GM21723 (cell line): ENCODE measurements around the gene SPATA21.

Source experiments
- ATAC-seq: cut with Tn5 transposase; IDR thresholded peaks from one replicate; pipeline ENCODE4 v1.9.1; 2021; ENCODE audit warnings: mild to moderate bottlenecking, moderate library complexity; ENCODE audit not compliant: unreplicated experiment

SPATA21 gene

DNA sequence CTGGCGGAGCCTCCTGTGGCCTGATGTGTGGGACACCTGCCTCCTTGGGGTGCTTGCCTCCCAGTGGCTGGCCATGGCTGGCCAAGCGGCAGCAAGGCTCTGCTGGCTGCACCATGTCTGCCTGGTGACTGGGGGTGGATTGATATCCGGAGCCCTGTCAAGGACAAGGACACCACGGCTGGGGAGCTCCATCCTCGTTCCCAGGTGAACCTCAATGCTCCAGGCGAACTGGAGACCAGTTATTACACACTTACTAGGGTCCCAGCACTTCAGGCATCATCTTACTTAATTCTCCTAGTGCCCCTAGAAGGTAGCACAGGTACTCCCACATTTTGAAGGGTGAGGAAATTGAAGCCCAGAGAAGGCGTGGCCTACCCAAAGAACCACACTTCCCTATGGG is 15.2 kb downstream of the SPATA21 start:
- no peak for ATAC-seq

DNA sequence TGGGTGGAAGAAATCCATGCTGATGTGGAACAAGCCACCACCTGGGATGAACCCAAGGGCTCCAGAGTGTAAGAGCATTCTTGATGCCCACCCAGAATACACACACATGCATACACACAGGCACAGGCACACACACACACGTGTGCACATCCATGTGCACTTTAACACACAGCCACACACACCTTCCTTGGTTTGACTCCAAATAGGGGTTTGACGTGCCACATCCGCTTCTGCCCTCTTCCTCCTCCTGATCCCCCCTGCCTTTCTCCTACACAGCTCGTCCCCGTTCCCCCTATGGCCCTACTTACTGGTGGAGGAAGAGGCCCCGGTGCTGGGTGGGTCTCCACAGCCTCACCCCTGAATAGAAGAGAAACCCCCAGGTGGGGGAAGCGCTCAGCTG is 16.0 kb downstream of the SPATA21 start:
- ATAC-seq: no peak

GRCh38 chr1:16420424-16421118 is 16.7 kb downstream of the SPATA21 start:
- ATAC-seq: no peak

- no peak for ATAC-seq
Measured at GRCh38 chr1:16418823-16419425, 18.3 kb downstream of the SPATA21 start.

GRCh38 chr1:16413191-16413590 is 24.0 kb downstream of the SPATA21 start:
- no peak for ATAC-seq

DNA sequence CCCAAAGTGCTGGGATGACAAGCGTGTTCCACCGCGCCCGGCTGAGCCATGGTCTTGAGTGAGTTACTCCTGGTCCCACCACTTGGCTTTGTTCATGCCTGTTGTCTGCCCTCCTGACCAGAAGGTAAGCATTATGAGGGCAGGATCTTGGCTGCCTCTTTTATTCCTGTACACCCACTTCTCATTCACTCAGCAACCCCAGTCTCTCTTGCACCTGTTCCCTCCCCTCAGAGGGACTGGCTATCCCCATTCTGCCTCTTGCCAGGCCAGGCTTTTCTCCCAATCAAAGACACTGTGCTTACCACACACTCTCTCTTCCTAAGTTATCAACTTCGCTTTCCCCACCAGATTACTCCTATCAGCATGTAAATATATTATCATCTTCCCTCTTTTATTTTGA is 26.4 kb downstream of the SPATA21 start:
- no peak for ATAC-seq

GRCh38 chr1:16409536-16410152 is 27.6 kb downstream of the SPATA21 start:
- no peak for ATAC-seq

DNA sequence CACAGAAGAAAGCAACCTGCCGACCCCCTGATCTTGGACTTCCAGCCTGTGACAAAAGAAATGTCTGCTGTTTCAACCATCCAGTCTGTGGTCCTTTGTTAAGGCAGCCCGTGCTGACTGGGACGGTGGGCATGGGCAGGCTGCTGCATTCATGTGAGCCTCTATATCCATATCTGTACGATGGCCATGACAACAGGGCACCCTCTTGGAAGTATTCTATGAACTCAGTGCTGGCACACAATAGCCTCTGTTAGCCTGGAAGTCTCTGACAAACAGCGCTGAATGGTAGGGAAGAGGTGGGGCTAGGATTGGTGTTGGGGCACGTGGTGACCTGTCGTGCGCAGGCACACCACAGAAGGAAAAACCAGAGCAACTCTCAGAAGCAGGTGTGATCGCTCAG is 30.4 kb downstream of the SPATA21 start:
- no peak for ATAC-seq

DNA sequence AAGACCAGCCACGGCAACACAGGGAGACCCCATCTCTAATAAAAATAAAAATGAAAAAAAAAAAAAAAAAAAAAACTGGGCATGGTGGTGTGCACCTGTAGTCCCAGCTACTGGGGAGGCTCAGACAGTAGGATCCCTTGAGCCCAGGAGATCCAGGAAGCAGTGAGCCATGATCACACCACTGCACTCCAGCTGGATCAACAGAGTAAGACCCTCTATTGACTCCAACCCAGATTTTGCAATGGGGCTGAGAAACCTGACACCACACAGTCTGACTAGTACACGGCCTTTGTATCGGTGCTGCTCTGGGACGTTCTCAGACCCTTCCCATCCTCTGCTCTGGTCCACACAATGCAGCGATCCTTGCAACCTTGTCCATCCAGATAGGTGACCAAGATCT is 31.8 kb downstream of the SPATA21 start:
- no peak for ATAC-seq

DNA sequence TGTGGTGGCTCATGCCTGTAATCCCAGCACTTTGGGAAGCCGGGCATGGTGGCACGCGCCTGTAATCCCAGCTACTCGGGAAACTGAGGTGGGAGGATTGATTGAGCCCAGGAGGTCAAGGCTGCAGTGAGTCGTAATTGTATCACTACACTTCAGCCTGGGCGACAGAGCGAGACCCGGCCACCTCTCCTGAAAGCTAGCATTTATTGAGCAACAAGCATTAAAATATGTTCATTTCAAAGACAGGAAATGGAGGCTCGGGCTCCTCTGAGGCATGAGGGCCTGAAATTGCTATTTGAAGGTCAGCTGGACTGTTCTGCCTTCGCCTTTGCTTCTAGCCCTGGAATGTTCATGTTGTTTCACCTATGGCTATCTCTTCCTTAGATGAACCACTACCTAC is 34.5 kb downstream of the SPATA21 start:
- ATAC-seq: no peak

DNA sequence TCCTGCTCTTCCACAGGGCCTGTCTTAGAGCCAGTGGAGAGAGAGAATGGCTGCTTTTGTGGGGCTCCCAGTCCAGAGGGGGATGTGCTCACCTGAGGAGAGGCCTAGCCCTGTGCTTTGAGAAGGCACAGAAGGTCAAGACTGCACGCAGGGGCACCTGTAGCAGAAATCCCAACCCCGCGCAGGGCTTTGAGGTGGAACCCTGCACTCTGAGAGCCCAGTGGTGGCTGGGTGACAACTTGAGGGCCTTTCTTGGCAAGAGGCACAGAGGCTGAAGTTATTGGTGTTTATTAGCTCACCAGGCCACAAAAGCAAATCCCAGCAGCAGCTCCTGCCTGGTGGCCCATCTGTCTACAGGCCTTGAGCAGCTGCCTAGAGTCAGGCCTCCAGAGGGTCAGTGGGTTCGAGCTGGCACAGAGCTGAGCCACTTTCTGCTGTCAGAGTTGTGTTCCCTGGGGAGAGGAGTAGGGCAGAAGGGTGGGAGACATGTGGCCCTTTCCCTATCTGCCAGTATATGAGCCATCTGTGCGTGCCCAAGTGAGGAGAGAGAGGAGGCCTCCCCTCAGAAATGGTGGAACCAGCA is 38.8 kb downstream of the SPATA21 start:
- no peak for ATAC-seq

DNA sequence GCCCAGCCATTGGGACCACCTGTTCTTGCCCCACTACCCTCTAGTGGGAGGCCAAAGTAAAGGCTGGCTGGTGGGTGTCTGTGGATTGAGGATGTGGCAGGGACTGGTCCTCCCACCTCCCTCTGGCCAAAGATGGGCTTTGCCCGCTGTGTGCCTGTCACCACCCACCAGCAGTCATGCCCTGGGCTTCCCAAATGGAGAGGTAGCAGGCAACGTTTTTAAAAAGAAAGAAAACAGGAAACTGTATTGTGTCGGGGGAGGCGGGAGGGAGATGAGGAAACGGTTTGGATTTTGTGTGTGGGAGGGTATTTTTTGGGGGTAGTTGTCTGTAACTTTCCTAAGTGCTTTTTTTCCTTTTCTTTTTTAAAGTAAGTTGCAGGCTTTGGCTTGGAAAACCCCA is 40.1 kb downstream of the SPATA21 start:
- ATAC-seq: no peak

DNA sequence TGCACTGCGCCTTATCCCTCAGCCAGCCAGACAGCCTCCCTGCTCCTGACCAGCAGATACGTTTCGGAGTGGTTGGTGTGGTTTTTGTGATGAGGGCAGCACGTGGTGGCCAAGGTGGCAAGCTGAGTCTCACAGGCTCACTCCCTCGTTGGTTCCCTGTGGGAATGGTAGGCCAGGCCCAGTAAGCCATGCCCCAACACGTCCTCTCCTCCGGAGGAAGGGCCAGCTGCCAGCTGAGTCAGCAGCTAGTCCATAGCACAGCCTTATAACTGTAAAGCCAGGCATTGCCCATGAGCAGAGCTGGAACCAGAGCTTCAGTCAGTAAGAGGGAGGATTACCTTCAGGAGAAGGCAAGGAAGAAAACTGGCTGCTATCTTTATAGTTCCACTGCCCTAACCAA is 40.6 kb downstream of the SPATA21 start:
- no peak for ATAC-seq

DNA sequence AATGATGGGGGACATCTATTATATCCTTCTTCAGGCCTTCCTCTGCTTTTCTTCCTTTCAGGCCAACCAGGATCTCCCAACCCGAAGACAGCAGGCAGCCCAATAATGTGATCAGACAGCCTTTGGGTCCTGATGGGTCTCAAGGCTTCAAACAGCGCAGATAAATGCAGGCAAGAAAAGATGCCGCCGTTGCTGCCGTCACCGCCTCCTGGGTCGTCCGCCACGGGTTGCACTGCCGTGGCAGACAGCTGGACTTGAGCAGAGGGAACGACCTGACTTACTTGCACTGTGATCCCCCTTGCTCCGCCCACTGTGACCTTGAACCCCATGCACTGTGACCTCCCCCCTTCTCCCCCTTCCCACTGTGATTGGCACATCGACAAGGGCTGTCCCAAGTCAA is 42.2 kb downstream of the SPATA21 start:
- no peak for ATAC-seq

DNA sequence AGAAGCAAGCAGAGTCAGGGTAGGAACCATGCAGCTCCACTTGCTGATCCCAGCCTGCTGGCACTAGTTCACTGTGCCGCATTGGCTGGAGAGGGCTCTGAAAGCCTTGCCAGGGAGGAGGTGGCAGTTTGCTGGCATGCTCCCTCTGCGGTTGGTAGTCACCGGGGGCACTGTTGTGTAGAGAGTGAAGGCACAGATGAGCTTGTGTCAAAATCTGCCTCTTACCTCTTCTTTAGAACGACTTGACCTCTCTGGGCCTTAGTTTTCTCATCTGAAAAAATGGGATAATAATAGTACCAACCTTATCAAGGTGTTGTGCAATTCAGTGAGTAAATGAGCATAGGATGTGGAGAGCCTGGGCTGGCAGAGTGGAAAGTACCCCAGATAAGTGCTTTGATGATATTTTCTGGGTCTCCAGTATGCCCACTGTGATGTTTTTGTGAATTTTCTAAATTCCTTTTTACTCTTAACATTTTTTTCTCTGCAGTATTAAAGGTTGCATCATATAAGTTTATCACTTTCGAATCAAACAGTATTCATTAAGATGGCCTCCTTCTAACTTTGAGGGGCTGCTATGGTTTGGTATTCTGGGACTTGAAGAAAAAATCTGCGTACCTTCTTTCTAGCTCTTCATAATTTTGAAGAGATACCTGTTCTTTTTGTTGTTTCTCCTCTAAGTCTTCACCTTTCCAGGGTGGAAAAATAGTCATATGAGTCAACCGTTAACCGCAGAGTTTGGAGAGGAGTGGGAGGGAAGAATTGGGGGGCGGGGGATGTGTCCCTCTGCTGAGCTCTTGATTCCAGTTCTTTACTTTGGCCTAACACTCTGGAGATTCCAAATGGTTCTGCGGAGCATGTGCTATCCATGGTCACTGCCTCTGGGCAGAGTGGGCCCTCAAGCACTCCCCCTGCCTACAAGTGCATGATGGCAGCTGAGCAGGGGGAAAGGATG is 43.4 kb downstream of the SPATA21 start:
- no peak for ATAC-seq

DNA sequence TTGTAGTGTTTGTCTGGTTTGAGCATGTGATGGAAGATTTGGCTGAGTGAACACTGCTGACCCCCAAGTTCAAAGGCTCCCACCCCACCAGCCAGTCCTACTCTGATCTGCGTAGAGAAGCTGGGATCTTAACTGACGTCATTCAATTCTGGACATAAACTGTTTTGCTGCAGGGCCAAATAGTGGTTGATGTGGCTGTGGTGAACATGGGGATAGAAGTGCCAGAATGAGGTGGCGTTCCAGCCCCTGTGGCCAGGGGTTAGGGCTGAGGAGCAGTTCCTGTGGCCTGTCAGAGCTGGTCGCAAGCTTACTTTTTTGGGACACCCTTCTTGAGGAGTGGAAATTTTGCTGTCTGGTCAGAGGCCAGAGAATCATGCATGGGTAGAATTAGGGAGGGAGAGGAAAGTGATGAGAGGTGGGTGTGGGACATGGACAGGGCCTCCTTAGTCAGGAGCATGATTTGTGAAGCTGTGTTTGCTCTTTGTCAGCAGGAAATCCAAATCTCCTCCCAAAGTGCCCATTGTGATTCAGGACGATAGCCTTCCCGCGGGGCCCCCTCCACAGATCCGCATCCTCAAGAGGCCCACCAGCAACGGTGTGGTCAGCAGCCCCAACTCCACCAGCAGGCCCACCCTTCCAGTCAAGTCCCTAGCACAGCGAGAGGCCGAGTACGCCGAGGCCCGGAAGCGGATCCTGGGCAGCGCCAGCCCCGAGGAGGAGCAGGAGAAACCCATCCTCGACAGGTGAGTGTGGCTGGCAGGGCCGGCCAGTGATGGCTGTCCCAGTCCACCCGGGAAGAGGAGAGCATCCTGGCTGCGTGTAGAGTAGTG is 44.3 kb downstream of the SPATA21 start:
- no peak for ATAC-seq

DNA sequence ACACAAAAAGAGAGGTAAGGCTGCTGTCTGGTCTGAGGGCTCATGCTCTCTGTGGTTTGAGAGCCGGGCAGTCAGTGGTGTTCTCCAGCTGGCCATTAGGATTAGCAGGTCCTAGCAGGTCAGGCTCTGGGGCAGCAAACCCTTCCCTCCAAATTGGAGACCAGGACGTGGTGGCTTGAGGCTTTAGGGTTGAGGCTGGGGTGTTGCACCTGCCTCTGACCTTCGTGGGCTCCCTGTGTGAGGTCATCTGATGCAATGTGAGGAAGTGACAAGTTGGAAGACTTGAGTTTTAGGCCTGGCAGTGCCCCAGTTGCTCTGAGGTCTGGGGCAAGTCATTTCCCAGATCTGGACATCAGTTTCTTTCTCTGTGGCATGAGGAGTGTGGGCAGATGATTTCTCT is 45.8 kb downstream of the SPATA21 start:
- ATAC-seq: no peak

DNA sequence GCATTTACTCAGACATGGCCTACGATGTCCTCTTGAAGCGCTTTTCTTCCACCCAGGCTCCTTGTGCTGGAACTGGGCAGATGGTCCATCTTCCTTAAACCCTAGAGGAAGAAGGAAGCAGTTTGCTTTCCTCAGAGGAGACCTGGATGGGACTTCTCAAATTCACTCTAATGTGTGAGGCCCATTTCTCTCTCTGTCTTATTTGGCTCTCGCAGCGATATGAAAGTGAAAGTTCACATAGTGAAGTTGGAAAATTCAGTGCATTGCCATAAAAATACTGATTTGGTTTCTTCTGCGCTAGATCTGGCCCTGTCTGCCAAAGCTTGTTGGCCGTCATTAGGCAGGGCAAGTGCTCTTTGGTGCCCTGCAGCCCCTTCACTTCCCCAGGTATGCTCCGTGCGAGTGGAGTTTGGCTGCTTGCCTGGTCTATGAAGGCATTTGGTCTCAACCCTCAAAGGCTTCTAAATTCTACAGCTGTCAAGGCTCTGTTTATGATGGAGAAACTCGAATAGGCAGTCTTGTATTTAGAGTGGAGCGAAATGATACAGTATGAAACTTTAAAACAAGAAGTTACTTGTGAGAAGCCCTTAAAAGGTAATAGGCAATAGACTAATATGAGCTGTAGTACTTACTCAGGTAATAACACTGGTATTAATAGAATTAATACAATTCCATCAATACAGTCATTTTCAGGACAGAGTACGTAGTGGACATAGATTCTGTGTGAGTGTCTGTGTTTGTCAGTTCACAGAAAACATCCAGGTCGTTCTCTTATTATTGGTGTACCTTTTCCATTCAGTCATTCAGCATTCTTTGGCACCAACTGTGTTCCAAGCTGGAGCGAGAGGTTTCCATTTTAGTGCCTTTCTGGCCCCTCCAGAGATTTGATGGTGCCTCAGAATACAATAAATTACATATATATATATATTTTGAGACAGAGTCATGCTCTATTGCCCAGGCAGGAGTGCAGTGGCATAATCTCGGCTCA is 49.7 kb downstream of the SPATA21 start:
- no peak for ATAC-seq
